Spleen (tissue), 7 donors: Measurements from ENCODE around the gene TBC1D22A.

Experiments
- POLR2A ChIP-seq, 3 donors: fragments of 450-650 bp; IDR thresholded peaks; one replicate each; pipeline ENCODE4 v1.5.1; 2017; ENCODE audit warnings: antibody characterized with exemption in 3 of 3, mild to moderate bottlenecking in 1 of 3
- TF ChIP-seq, protein P1 (sequence below), 11 experiments: fragments of 200-600 bp in 7 of 11; fragments of 450-650 bp in 4 of 11; sonication (generic) in 4 of 11; IDR thresholded peaks in 8 of 11; conservative IDR thresholded peaks in 3 of 11; 1 replicate in 7 of 11; 2 replicates in 4 of 11; pipeline versions ENCODE4 v1.4.0 to v1.8.0; 2016 to 2021; ENCODE audit warnings: antibody characterized with exemption in 11 of 11, inconsistent platforms in 4 of 11, mild to moderate bottlenecking in 1 of 11
- donor health status: DM: no; HTN: no; CAD: no; lungs with moderate emphysema.
- donor health status: DM: no; HTN: no; CAD: no.
- donor health status: DM: no; HTN: no; CAD: no.

DNA sequence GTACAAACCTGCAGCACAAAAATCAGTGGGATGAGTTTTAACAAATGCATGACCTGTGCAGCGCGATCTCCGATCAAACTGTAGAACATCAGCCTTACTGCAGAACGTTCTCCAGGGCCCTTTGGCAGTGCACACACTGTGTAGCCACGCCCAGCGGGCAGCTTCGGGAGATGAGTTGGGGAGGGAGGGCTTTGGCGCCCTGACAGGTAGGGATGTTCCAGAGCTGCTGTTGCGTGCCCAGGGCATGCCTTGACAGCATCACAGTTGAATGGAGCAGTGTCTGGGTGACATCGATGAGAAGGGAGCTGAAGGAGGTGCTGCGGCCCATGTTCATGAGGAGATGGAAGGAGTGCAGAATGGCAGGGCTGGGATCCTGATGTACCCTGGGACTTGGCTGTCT is 80.2 kb downstream of the TBC1D22A start:
- TF ChIP-seq, protein P1, sequence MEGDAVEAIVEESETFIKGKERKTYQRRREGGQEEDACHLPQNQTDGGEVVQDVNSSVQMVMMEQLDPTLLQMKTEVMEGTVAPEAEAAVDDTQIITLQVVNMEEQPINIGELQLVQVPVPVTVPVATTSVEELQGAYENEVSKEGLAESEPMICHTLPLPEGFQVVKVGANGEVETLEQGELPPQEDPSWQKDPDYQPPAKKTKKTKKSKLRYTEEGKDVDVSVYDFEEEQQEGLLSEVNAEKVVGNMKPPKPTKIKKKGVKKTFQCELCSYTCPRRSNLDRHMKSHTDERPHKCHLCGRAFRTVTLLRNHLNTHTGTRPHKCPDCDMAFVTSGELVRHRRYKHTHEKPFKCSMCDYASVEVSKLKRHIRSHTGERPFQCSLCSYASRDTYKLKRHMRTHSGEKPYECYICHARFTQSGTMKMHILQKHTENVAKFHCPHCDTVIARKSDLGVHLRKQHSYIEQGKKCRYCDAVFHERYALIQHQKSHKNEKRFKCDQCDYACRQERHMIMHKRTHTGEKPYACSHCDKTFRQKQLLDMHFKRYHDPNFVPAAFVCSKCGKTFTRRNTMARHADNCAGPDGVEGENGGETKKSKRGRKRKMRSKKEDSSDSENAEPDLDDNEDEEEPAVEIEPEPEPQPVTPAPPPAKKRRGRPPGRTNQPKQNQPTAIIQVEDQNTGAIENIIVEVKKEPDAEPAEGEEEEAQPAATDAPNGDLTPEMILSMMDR (IDR thresholded peaks at IDR 0.05 in 8 of 11, conservative IDR thresholded peaks at IDR 0.05 in 3 of 11), result no peak
- TF ChIP-seq POLR2A (IDR thresholded peaks at IDR 0.05), result no peak
